HG03378 (cell line): Measurements from ENCODE around the gene UST.

ENCODE experiments used
- ATAC-seq: cut with Tn5 transposase; IDR thresholded peaks from one replicate; pipeline ENCODE4 v1.9.1; 2021; ENCODE audit warnings: mild to moderate bottlenecking, moderate library complexity; ENCODE audit not compliant: unreplicated experiment

UST gene

DNA sequence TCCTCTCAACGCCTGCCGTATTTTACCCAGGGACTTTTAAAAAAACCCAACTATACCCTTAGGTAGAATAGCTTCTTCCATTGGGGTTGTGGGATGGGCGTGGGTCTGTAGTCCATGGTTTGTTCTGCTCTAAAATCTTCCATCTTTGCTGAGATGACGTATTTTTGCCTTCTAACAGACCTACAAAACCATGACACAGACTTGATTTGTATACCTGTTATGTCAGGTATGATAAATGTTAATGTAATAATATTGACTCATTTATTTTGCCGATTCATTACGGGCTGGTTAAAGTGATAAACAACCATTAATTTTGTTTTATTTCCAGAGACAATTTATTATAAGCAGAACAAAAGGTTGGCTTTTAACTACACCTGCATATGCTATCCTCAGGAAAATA is 48.7 kb downstream of the UST start:
- no peak for ATAC-seq

DNA sequence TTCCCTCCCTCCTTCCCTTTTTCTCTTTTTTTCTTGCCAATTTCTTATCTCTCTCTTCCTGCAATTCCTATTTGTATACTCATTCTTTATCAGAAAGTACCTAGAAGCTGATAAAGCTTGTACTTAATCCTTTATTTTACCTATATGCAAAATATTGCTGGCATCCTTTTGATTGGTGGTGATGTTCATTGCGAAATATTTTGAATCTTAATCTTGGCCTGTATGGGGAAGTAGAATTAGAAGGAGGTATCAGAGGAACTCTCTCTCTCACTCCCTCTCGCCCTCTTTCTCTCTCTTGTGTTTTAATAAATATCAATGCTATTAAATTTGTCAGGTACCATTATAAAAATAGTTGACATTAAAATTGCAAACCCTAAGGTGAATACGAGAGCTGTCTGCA is 52.8 kb downstream of the UST start:
- no peak for ATAC-seq

DNA sequence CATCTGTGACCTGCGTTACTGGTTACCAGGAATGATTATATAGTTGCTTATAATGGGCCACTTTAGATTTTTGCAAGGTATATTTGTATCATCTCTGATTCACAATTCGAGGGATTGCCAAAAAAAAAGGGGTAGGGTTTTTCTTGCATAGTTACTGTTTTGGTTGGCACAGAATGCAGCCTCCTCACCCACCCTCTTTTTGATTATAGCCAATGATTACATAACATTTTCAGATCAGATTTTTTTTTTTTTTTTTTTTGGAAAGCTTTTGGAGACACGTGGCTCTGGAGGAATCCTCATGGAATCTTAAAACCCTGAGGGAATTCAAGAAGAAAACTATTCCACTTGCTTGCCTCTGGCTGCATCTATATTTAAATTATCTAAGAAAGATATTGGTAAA is 53.7 kb downstream of the UST start:
- ATAC-seq, result no peak

DNA sequence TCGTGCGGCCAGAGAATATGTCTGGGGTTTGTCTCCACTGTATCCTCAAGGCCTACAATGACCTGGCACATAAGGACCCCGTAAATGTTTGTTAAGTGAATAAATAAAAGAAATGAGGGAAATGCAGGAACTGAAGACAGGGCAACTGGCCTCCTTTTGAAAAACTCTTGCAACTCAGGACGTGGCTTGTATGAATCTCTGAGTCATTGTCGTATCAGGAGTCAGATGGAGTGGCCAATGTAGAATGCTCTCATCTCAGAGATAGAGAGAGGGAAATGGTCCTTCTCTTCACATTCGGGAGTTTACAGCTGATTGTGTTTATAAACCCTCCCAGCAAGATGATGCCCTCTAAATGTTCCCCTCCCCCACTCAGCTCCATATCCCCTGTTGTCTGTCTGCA is 57.1 kb downstream of the UST start:
- no peak for ATAC-seq

DNA sequence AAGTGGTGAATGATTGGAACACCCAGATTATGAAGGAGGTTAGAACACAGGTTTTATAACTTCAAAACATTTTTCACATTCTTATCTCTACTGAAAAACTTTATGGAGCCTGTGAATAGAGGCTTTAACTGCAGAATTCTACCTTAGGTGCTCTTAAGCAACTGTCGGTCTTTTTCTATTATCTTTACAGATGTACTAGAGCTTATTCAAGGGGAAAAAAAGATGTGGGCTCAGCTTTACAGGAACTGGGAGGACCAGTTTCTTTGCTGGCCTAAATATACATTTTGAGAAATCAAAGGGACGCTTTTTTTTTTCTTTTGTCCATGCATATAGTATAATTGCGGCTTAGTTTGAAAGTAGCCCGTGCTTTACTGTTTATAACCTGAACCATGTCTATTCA is 58.9 kb downstream of the UST start:
- no peak for ATAC-seq

DNA sequence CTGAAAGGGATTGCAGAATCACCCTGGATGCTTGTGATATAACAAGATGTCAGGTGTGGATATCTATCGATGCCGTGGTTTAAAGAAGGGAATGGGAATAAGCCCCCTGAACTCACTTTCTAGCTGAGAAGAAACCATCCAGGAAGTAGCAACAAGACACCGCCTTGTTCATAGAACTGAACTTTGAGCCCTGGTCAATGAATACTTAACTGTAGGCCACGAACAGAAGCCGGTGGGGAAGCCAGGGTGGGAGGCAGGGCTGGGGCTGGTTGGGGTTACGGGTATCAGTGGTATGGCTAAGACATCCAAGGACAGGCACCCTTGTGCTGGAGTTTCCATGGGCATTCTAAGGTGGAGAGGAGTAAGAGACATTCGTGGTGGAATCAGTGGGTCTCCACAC is 61.0 kb downstream of the UST start:
- no peak for ATAC-seq

DNA sequence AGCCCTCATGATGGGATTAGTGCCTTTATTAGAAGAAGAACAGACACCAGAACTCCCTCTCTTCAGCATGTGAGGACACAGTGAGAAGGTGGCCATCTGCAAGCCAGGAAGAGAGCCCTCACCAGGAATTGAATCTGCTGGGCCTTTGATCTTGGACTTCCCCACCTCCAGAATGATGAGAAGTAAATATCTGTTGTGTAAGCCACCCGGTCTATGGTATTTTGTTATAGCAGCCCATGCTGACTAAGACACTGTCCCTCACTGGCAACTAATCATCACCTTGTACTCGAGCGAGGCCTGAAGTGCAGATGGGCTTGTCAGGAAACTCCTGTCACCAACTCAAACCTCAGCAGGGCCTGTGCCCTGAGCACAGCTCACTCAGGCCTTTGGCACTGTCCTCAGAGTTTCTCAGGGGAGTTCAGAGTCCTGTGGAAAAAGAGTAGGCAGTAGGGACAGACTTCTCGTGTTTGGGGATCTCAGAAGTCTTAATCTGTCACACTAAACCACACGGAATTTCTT is 62.0 kb downstream of the UST start:
- ATAC-seq, result no peak

GRCh38 chr6:148811459-148811858 is 64.6 kb downstream of the UST start:
- ATAC-seq, result no peak

DNA sequence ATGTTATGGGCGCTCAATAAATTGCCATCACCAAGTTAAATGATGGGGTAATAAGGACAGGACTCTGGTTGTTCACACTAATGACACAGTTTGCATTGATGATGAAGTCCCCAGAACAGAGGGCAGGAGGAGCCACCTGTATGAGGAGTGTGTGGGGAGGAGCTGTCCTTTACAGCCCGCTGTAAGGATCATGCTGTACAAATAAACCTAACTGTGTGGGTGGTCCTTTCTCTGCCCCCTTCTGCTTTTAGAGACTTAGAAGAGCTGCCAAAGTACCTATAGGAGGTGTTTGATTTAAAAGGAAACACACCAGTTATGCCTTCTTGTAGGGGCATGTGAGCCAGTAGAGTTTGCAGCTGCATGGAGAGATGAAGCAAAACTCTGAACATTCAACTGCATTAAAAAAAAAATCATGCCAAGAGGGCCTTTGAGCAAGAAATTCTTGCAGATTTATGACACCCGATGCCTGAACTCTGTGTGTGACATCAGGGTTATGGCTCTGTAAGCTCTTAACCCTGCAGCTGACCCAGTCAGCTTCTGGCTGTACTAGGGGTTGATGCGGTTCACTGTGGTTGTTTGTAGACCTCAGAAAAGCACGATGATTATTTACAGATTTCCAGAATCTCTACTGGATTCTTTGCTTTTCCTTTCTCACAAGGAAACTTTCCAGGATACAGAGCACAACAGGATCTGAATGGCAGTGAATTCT is 67.4 kb downstream of the UST start:
- ATAC-seq, result no peak

DNA sequence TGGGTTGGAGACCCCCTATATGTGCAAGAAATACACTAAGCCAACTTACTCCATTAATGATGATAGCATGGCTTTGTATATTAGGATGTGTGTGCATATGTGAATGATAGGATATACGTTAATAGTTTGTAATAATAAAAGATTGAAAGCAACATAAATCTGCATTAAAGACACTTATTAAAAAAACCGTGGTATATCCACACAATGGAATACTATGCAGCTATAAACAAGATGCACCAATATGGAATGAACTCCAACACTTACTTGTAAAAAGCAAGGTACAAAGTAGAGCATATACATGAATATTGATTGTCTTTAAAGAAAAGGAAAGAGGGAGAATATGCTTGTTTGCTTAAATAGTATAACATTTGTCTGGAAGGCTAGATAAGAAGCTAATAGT is 68.0 kb downstream of the UST start:
- ATAC-seq, result no peak

DNA sequence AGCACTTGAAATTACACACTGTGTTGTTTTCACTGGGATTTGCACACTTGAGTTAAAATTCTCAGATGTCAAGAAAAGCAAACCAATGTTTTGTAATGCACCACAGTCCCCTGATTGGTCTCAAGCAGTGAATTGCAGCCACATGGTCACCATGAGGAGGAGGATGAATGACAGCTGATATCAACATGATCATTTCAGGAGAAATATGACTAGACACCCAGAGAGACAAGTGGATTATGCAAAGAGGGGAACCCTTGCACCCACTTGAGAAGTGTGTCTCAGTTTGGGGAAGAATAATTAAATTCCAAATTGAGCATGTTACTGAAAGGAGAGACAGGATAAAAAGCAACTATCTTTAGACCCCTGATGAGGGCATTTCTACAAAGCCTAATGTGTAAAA is 69.3 kb downstream of the UST start:
- ATAC-seq, result no peak

DNA sequence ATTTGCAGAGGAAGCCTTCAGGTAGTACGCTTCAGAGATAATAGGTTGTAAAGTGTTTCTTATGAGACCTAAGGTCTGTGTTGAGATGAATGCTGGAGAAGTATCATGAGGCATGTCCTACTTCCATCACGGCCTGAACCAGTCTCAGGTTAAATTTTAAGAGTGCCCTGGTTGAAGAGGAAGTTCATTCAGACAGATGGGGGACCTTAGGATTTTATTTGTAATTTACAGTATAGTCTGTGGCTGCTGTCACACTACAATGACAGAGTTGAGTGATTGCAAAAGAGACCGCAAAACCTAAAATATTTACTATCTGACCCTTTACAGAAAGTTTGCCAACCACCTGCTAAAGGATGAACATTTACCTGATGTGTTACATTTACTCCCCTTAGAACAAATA is 70.9 kb downstream of the UST start:
- ATAC-seq, result no peak

GRCh38 chr6:148818939-148819575 is 72.2 kb downstream of the UST start:
- ATAC-seq, result no peak

DNA sequence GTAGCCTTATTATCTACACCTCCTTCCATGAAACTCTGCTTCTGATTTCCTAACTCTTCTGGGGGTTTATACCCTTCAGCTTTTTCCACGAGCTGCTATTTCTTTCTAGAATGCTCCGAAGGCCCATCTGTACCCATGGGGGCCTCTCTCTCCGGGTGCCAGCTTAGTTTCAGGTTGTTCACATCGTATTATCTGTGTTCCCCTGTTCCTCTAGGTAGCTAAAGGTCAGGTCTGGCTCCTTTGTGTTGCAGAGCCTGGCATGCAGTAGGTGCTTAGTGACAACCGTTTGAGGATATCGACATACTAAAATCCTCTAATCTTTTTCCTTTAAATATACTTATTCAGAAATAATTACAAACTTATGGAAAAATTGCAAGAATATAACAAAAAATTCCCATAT is 73.0 kb downstream of the UST start:
- ATAC-seq, result no peak

DNA sequence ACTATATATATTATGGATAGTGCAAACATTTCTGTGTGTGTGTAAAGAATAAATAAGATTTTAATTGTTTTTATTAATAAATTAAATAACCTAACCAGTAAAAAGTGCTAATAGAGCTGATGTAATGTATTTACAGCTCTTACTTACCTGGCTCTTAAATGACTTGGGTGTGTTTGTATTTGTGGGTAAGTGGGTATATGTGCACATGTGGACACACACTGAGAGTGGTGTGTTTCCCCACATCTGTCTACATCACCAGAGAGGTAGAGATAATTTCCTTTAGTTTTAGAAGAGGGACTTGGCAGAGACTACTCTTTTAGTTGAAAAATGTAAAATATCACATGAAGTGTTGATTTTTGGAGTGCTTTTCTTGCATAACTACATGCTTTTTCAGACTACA is 76.0 kb downstream of the UST start:
- no peak for ATAC-seq

DNA sequence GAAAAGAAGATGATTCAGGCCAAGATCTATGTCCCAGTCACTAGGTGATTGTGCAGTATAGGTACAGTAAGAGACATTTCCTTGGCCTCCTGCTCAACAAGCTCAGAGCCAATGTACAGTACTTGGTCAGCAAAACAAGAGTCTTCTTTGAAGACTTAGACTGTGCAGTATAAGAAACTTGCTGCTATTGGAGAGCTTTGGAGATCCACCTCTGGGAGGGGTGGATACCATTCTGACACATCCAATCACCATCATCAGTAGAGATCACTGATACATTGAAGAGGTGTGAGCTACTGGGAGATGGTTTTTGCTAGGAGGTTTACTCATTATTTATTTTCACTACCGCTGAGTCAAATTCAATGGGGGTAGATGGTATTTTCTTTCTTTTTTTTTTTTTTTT is 77.5 kb downstream of the UST start:
- ATAC-seq, result no peak

DNA sequence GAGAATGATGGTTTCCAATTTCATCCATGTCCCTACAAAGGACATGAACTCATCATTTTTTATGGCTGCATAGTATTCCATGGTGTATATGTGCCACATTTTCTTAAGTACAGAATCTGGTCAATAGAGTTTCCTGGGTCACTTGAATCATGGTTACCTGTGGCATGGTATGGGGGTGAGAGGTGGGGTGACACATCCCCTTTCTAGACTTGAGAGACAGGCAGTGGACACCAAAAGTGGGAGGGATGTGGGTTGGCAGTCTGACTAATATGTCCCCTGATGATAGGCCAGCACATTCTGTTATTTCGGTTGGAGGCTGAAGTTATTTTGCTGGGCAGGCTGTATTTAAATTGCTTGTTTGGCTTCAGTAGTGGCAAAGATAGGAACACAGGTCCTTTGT is 78.1 kb downstream of the UST start:
- no peak for ATAC-seq

GRCh38 chr6:148825492-148825891 is 78.7 kb downstream of the UST start:
- ATAC-seq, result no peak

GRCh38 chr6:148827416-148828045 is 80.7 kb downstream of the UST start:
- no peak for ATAC-seq

DNA sequence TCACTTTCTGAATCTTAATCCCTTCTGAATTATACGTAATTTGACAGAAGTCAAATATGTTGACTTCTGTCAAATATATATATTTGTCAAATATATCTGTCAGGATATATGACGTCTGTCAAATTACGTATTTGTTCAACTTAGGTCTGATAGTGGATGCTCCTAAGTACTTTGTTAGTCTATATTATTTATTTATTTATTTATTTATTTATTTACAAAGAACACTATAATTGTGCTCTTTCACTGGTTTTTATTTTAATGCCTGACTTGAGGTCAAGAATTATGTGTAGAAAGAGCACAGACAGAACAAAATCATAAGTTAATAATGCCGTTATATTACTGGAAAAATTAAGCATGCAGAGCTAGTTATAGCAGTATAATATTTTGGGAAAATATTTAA is 81.2 kb downstream of the UST start:
- ATAC-seq, result no peak

DNA sequence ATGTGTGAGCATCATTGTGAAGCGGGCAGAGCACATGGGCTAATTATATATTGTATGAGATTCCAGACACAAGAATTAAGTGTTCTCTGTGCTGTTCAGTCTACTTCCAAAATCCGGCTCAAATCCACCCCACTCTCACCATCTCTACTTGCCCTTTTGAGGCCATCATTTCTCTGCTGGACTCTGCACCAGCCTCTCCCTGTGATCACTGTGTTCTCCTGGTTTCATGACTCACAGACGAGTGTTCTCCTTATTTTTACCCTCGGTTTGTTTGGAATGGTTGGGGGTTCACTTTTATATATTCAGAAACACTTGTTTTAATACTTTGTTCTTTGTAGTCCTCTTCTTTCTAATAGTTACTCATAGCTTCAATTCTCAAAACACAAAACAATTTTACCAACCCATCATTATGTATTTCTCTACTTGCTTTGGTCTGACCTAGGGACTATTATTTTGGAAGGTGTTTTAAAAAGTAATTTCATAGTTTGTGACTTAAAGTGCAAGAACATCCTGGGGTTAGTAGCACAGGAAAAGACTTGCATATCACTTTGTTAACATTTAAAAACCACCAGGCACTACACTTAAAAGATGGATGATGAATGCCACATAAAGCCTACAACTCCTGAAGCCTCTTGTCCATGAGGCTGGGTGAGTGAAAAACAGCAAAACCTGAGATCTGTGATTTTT is 82.7 kb downstream of the UST start:
- no peak for ATAC-seq

- ATAC-seq, result no peak
Observed at GRCh38 chr6:148830614-148831013, 83.8 kb downstream of the UST start.
